Stimulated activated CD8-positive, alpha-beta memory T cell treated with anti-CD3 and anti-CD28 coated beads, Interleukin-4, amount 100 ng/mL, for 48 hours (primary cell): ENCODE data around the gene CLCNKB.
"Not testable (repeated sequence)": the region's sequence is repeated elsewhere in the genome, so short reads cannot be mapped to it uniquely, and the experiment has no call there.

Experiments used
- DNase-seq: peaks from one replicate; pipeline ENCODE4 v3.0.0-alpha.2; 2020

CLCNKB gene

DNA sequence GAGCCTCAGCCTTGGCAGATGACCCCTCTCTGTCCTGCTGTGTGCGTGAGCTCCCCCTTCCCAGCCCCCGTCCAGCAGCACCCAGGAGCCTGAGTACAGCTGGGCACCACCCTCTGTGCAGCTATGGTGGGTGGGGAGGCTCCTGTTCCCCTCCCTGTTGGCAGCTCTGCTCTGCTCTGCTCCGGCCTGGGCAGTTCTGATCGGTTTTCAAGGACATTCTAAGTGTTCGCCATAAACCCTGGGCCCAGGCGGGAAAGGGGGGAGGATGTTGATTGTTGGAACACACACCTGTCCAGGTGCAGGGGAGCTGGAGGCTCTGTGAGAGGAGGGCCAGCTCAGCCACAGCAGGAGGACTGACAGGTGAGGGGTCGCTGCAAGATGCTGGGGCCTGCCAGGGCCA lies at the start of gene CLCNKB:
Gene CLCNKB, plus strand, starts transcription at position 262 of the 400 bp plus-strand sequence. CDS start 711 bp downstream, outside the sequence.
- DNase-seq: no peak

DNA sequence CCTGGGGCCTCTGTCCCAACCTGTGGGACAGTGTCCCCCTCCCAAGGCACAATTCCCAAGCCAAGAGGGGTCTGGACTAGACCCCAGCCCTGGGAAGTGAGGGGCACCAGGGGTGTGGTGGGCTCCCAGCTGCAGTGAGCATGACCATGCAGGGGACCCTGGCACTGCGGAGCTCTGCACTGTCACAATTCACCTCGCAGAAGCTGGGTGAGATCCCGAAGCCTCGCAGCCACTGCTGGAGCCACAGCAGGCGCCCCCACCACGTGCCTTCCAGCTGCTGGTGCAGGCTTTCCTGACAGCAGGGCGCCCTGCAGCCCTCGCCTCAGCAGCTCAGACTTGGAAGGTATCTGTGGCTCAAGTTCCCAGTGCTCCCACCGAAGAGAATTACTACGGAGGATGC lies 49.5 kb upstream of the CLCNKB start:
- no peak for DNase-seq

DNA sequence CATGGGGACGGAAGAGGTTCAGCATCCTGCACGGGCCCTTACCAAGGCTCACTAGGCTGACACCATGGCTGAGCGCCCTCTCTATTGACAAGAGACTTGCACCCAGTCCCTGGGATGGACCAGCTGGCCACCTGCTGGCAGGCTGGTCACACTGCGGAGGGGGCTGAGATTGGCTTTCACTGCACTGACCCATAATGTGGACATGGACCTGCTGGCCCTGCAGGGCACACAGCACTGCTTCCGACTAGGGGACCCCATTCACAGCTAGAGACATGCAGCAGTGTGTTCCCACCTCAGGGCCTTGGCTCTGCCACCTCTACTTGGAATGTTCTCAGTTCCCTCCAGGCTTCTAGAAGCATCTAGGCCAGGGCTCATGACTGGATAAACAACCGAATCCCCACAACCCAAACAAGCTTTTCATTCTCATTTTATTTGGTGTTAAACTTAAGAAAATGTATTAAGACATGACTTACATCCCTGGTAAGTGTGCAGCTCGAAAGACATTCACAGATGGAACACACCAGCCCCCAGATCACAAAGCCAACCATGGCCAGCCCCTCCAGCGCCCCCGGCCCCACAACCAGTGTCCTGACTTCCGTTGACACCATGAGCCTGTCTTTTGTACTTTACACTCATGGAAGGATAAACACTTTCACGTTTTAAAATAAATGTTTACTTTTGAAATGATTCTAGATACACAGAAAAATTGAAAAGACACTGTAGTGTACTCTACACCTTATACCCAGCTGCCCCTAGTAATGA lies 48.8 kb upstream of the CLCNKB start:
- DNase-seq: peak; percentile 75

DNA sequence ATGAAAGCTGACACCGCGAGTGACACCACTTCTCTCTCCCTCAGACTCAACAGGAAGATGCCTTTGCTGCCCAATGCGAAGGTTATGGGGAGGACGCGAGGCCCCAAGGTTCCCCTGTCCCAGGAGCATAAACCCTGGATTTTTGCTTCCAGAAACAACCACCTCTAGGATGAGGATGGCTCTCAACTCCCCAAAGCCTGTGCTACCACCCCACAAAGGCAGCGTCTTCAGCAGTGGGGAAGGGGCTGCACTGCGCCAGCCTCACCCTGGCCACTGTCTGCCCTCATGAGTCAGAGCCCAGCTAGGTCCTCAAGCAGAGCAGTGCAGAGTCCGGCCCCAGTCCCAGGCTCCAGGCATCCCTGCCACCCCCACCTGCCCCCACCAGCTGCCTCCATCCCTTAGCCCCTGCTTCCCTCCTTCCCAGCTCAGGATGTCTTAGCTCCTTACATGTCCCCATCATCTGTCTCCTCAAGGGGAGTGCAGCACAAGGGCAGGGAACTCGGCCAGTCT lies 46.5 kb upstream of the CLCNKB start:
- DNase-seq: no peak

DNA sequence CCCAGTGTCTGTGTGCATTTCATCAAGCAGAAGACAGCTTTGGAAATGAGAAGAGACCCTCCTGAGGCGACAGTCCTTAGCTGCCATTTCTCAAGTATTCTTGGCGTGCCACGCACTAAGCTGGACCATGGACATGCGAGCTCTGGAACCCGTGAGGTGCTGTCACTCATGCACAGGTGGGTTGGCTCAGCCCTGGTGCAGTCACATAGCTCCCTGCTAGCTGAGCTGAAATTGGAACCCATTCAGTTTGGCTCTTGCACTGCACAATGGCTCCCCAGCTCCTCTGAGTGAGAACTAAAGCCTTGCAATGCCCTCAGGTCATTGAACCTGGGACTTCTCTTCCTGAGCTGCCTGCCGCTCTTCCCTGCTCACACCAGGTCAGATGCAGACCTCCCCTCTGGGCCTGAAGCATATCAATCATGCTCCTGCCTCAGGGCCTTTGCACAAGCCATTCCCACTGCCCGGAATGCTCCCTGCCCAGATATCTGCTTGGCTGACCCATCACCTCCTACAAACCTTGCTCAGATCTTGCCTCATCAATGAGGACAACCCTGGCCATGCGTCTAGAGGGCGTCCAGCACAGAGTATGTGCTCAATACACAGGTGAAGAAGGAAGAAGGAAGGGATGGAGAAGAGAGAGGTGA lies 45.8 kb upstream of the CLCNKB start:
- DNase-seq: no peak

DNA sequence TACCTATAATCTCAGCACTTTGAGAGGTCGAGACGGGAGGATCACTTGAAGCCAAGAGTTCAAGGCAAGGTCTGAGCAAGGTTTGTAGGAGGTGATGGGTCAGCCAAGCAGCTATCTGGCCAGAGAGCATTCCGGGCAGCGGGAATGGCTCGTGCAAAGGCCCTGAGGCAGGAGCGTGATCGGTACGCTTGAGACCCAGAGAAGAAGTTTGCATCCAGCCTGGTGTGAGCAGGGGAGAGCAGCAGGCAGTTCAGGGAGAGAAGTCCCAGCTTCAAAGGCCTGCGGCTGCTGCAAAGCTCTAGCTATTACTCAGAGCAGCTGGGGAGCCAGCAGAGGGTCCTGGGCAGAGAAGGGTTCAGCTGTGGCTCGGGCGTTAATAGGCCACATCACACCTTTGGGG lies 44.7 kb upstream of the CLCNKB start:
- no peak for DNase-seq

DNA sequence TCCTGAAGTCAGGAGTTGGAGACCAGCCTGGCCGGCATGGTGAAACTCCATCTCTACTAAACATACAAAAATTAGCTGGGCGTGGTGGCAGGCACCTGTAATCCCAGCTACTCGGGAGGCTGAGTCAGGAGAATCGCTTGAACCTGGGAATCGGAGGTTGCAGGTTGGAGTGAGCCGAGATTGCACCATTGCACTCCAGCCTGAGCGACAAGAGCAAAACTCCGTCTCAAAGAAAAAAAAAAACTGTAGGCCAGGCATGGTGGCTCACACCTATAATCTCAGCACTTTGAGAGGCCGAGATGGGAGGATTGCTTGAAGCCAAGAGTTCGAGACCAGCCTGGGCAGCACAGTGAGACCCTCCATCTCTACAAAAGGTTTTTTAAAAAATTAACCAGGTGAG lies 42.3 kb upstream of the CLCNKB start:
- not testable (repeated sequence) for DNase-seq

DNA sequence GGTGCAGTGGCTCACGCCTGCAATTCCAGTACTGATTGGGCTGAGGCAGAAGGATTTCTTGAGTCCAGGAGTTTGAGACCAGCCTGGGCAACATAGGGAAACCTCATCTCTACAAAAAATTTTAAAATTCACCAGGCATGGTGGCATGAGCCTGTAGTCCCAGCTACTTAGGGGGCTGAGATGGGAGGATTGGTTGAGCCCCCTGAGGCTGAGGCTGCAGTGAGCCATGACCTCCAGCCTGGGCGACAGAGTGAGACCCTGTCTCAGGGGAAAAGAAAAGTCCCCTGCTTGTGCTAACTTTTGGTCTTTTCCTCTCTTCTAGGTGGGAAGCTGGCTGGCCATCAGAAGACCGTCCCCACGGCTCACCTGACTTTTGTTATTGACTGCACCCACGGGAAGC lies 38.0 kb upstream of the CLCNKB start:
- DNase-seq: no peak

DNA sequence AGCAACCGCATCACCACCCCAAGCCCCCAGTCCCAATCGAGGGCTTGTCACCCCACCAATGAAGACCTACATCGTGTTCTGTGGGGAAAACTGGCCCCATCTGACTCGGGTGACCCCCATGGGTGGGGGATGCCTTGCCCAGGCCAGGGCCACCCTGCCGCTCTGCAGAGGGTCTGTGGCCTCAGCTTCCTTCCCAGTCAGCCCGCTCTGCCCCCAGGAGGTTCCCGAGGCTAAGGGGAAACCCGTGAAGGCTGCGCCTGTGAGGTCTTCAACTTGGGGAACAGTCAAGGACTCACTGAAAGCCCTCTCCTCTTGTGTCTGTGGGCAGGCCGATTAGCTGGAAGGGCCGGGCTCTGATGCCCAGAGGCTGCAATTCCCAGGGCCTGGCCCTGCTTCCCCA lies 37.6 kb upstream of the CLCNKB start:
- DNase-seq: no peak

DNA sequence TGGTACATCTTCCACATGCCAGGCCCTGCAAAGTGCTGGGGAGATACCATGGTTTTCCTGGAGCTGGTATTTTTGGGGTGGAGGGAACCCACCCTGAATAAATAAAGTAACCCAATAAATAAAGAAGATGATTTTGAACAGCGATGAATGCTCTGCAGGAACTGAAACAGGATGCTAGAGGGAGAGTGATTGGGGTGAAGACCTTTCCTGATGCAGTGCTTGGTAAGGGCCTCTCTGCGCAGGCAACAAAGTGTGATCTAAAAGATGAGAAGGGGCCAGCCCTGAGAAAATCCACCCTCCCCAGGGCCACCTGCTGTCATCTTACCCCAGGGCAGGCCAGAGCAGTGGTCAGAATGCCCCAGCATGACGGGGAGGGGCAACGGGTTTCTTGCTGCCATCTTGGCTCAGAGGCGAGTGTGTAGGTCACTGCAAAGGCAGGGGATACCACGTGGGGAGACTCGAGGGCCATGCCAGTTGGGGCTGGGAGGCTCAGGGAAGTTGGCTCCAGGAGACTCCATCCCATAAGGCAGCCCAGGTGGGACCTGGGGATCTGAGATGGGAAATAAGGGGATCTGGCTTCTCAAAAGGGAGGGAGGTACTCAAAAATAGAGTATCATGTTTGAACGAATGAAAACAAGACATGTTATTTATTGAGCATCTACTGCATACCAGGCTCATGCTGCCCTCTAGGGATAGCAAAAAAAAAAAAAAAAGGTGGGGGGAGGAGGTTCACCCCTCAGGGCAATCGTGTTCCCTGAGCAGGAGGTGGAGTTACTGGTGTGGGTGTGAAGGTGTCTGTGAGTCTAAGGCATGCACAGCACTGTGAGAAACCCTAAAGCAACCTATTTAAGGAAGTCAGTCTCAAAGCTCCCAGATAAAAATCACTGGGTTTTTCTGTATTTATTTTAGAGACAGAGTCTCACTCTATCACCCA lies 36.8 kb upstream of the CLCNKB start:
- DNase-seq: no peak

DNA sequence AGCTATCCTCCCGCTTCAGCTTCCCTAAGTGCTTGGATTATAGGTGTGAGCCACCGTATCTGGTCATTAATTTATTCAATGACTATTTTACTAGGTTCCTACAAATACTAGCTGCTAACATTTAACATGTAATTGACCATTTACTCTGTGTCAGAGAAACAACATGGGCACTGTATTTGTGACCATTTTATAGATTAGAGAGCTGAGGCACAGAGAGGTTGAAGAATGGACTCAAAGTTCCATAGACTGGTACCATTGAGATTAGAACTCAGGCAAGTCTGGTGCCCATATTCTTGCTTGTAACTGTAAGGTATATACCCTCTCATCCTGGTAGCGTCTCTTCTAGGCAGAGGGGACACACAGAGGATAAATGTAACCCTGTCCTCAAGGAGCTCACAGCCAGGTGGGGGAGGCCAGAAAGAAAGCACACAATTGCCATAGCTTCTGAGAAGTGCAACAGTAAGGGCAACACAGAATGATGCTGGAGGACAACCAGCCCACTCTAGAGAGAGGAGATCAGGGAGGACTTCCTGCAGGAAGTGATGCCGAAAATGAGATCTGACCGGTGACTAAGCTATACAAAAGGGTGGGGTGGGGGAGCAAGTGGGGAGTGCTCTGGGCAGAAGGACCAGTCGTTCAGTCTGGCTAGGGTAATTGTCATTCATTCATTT lies 35.8 kb upstream of the CLCNKB start:
- no peak for DNase-seq

DNA sequence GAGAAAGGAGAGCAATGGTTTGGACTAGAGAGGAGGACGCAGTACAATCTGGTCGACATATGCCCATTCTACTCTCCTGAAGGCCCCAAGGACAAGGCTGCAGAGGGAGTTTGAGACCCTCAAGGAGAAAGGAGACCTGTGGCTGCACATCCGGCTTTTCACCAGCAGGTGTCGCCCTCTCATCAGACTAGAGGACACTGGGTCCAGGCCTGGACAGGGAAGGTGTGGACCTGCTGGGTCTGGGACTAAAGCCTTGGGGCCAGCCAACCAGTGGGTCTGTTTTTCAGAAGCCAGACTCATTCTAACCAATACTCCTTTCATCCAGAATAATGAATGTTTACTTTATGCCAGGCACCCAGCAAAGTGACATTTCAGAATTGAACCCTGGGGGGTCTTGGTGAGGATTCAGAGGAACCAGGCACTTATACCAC lies 34.5 kb upstream of the CLCNKB start:
- DNase-seq: peak; percentile 91

DNA sequence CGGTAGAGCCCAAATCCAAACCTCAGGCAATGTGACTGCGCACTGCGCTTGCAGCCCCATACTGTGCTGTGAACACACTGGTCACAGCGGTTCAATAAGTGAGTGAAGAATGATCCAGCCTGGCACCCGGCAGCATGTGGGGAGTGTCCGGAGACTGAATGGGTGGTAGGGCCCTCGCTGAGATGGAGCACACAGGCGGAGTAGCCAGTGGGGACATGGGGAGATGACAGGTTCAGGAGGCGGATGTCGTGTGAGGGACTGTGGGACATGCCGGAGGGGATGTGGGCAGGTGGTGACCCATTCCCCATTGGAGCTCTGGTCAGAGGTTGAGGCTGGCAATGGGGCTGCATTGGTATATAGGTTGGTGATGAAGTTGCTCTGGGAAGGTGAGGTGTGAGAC lies 33.9 kb upstream of the CLCNKB start:
- no peak for DNase-seq

DNA sequence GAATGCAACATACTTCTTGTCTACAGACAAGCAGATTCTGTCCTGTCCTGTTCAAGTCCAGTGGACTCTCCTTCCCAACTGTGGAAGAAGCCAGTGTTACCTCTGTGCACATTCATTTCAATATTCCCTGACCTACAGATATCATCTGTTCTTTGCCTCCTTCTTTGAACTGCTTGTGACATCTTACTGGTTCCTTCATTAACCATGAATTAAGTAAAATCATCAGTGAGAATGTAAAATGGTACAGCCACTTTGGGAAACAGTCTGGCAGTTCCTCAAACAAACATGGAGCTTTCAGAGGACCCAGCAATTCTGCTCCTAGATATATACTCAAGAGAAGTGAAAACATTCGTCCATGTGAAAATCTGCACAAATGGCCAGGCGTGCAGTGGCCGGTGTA lies 32.7 kb upstream of the CLCNKB start:
- no peak for DNase-seq

DNA sequence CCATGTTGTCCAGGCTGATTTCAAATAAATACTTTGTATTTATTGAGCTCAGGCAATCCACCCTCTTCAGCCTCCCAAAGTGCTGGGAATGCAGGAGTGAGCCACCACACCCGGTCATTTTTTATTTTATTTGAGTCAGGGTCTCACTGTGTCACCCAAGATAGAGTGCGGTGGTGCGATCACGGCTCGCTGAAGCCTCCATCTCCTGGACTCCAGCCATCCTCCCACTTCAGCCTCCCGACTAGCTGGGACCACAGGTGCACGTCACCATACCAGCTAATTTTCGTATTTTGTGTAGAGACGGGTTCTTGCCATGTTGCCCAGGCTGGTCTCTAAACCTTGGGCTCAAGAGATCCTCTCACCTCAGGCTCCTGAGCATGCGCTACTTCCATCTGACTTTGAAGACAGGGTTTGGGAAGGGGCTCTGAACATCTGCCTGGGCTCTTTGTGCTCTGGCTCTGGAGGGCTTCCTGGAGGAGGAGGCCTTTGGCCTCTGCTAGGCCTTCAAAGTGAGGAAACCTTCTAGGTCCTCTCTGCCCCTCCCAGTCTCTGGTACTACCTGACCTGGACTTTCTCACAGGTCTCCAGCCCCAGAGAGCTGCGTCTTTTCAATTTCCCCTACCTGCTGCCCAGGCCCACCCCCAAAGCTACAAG lies 31.5 kb upstream of the CLCNKB start:
- DNase-seq: no peak

DNA sequence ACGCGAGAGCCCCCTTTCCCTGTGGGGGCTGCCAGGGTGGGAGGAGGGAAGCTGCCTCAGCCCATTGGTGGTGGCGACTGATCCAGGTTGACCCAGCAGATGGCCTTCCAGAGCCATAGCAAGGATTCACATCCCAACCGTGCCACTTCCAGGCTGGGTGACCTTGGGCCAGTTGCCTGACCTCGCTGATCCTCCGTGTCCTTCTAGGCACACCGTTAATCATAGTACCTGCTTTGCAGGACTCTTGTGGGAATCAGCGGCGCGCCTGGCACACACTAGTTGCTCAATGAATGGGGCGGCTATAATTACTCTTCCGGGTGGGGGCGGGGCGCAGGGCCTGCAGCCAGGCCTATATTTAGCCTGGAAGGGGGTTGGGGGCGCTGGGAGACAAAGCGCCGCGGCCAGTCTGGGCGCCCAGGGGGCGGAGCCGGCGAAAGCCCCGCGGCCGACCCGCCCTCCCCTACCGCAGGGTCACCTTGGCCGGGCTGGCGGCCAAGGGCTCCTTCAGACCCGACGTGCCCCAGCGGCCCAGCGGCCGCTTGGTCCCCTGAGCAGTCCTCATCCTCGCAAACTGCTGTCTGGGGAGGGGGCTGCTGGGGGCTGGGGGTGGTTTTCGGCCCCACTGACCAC lies 30.9 kb upstream of the CLCNKB start:
- DNase-seq: peak; percentile 57

DNA sequence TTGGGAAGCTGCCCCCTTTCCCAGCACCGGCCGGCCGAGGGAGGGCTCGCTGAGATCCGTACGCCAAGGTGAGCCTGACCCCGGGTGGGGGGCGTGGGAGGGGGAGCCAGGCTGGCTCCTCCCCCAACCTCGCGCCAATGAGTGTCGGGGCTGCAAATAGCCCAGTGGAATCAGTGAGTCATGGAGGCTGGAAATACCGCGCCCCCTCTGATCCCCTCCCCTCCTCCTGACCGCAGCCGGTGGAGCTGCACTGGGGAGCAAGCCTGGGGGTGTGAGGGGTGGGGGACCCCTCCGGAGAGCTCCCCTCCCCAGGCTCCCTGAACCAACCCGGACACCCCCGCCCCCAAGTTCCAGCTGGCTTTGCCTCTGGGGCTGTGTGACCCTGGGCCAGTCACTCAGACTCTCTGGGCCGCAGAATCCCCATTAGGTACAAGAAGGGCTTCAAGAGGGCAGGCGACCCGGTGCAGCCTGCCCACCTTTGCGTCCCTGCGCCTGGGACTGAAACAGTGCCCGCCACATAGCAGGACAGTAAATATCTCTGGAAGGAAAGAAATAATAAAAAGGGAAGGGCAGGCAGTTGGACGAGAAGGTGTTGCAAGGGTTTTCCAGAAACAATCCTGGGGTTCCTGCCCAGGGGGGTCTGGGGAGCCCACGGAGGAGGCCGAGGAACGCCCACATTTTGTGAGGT lies 30.2 kb upstream of the CLCNKB start:
- peak; percentile 66 for DNase-seq

DNA sequence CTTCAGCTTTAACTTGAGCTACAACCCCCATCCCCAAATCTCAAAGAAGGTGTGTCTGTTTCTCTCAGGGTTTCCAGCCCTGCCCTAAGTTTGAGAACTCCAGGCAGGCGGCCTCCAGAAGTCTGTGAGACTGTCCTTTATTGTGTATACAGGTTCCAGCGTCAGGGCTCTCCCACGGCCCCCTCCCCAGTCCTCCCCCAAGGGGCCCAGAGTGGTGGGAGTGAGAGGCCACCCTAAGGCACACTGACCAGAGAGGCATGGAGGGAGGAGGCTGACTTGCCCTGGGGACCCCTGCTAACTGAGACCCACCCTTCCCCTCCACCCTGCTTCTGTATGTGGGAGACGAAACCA lies 29.7 kb upstream of the CLCNKB start:
- no peak for DNase-seq

DNA sequence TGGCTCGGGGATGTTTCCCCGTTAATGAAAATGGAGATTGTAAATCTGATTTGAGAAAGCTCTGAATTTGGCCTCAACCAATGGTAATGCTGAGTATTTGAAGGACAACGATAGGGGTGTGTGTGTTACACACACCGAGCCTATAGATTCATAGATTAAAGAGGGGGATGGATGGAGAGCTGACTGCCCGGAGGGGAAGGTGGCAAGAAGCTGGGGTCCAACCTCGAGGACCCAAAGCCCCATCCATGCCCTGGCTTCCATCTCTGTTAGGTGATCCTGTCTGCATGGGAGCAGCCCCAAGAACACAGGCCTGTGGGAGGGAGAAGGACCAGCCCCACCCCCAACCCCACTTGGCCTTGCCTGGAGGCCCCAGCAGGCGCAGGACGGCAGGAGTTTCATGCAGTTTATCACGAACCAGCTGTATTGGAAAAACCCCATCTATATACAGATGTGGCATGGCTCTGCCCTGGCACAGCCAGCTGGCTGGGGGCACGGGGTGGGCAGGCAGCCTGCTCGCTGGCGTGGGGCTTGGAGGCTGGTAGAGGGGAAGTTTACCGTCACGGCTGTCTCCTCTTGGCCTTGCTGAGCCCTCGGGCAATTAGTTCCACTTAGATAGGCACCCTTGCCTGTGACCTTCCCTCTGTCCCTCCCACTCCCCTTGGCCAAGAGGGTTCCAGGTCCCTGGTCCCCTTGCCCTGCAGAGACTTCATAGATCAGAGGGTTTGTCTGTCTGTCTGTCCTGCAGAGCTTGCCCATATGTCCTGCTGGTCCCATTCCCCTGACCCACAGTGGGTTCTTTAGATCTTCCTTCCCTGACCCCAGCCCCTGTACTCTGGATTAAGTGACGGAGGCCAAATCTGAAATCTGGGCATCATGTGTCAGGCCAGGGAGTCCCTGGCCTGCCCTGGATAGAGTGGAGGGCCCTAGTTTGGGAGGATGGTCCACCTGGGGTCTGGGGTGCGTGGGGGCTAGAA lies 28.8 kb upstream of the CLCNKB start:
- DNase-seq: no peak

DNA sequence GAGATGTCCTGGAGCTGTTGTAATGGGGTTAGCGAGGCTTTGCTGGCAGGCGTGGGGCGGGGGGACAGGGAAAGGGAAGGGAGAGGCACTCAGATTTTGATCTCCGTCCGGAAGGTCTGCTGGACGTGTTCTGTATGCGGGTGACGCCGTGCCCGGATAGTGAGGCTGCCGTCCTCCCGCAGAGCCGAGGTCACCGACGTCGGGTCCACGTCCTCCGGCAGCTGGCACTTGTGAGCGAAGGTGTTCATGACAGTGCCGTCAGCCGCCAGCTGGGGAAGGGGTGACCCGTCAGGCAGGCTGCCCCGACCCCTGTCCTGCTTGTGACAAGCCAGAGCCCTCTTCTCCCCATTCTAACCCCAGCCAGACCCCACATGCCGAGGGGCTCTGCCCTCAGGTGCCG lies 28.1 kb upstream of the CLCNKB start:
- no peak for DNase-seq
